ENCODE results near the gene CITED2.

DNA sequence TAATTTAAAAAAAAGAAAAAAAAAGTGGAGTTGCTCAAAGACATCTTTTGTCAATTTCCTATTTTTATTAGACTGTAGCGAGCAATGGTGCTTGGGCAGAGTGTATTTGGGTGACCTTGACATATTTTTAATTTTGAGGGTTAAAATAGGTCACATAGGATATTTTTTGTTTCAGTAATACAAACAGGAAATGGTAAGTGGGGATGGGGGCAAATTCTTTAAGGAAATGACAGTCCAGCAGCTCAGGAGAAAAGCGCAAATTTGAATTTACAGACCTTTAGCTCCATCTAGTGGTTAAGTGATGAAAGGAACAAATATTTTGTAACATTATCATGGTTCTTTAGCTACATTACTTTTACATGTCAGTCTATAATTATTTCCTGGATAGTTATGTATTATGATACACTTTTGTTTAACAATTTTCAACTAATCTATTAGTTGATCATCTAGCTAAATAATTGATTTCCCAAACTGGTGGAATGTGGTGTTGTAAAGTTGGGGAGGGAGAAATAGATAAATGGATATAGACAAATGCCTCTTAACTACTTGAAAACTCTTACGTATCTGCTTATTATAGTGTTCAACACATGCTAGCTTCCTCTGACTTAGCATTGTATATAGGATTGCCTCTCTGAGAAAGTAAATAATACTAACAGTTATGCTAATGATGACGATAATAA is 10.0 kb downstream of the CITED2 start:
- no peak for TF ChIP-seq EZH2 (IDR thresholded peaks at IDR 0.05; ENCODE audit: insufficient read depth, low read length)
- peak; percentile 52 for TF ChIP-seq CTCF (IDR thresholded peaks at IDR 0.05; ENCODE audit: insufficient read depth, low read depth, low read length)
